Kidney (tissue), 14 donors: Measurements from ENCODE around the gene C9orf50. TPM values are rescaled to one million over a fixed set of nuclear protein-coding genes. Genes with fewer than 3 reads are reported as not detected.
"Not testable (repeated sequence)": the region's sequence is repeated elsewhere in the genome, so short reads cannot be mapped to it uniquely, and the experiment has no call there.

ENCODE experiments used
- DNase-seq, 5 donors: peaks; one replicate each; pipeline ENCODE4 v3.0.0-alpha.2; 2013 to 2020
- FAIRE-seq: peaks from 2 replicates; lab custom pipeline; 2012; peaks lifted over from hg19 to GRCh38; lab: Jason Lieb, UNC
- H3K27ac ChIP-seq, 2 donors: one replicate each; pipeline ENCODE4 v1.7.0; 2013; ENCODE audit warnings: low read depth in 2 of 2, low read length in 2 of 2, inconsistent platforms in 1 of 2
- H3K27me3 ChIP-seq: one replicate; pipeline ENCODE4 v1.7.1; 2013; ENCODE audit warnings: low read length, inconsistent platforms; ENCODE audit not compliant: control insufficient read depth, insufficient read depth
- H3K36me3 ChIP-seq, 3 donors: one replicate each; pipeline versions ENCODE4 v1.7.0 to v1.7.1; 2013; ENCODE audit warnings: low read length in 3 of 3, control low read depth in 1 of 3, inconsistent platforms in 1 of 3; ENCODE audit not compliant: insufficient read depth in 3 of 3, control insufficient read depth in 2 of 3
- H3K4me1 ChIP-seq, 3 donors: one replicate each; pipeline versions ENCODE4 v1.7.0 to v1.7.1; 2013; ENCODE audit warnings: low read length in 3 of 3, inconsistent platforms in 1 of 3, low read depth in 1 of 3; ENCODE audit not compliant: control insufficient read depth in 2 of 3, insufficient read depth in 2 of 3
- H3K4me3 ChIP-seq, 3 donors: one replicate each; pipeline versions ENCODE4 v1.7.0 to v1.8.1; 2013; ENCODE audit warnings: low read length in 3 of 3, control low read depth in 1 of 3, inconsistent platforms in 1 of 3
- H3K9ac ChIP-seq, 3 donors: one replicate each; pipeline versions ENCODE4 v1.7.0 to v1.7.1; 2013; ENCODE audit warnings: low read length in 3 of 3, control low read depth in 1 of 3, inconsistent platforms in 1 of 3
- H3K9me3 ChIP-seq, 3 donors: one replicate each; pipeline versions ENCODE4 v1.7.0 to v1.7.1; 2013; ENCODE audit warnings: low read length in 3 of 3, control low read depth in 1 of 3, inconsistent platforms in 1 of 3; ENCODE audit not compliant: control insufficient read depth in 2 of 3, insufficient read depth in 1 of 3
- intact Hi-C: fragments of 100-400 bp; cut with DNase I; formaldehyde crosslinking; loops from one replicate; pipeline ENCODE4 v1.11.1; 2022
- polyA plus RNA-seq: library from polyadenylated mRNA; stranded (reverse); fragments of 350-450 nt; fragmentation: Illumina TruSeq; extraction: RNeasy Lipid Tissue Mini Kit (QIAGEN cat#74804); gene quantifications from one replicate; pipeline ENCODE4 v1.2.3, GENCODE V29; 2014; ENCODE audit warnings: low read depth, low replicate concordance; ENCODE audit not compliant: insufficient read depth
- total RNA-seq: library from RNA; stranded (reverse); fragmentation: NEBNext Ultra II Directional; extraction: Animal tissue kit (Norgen Biotek cat#: 25700); gene quantifications from one replicate; pipeline ENCODE4 v1.2.1, GENCODE V29; 2021
- TF ChIP-seq, protein P1 (sequence below): IDR thresholded peaks from 3 replicates; pipeline ENCODE4 v1.5.1; 2012; ENCODE audit warnings: mild to moderate bottlenecking, moderate library complexity, borderline replicate concordance; ENCODE audit not compliant: insufficient read depth; ENCODE audit errors: extremely low read depth
- donor health status: control.
- donor health status: control.
- donor health status: control.
- donor health status: control.
- donor health status: control.
- donor health status: DM: yes; HTN: yes; CAD: no.
- donor health status: Normal renal cell carcinoma (clear cell type).

C9orf50 gene
- total and polyA plus RNA-seq, 2 donors from 2014 or later = 1.1 to 2.8 TPM

DNA sequence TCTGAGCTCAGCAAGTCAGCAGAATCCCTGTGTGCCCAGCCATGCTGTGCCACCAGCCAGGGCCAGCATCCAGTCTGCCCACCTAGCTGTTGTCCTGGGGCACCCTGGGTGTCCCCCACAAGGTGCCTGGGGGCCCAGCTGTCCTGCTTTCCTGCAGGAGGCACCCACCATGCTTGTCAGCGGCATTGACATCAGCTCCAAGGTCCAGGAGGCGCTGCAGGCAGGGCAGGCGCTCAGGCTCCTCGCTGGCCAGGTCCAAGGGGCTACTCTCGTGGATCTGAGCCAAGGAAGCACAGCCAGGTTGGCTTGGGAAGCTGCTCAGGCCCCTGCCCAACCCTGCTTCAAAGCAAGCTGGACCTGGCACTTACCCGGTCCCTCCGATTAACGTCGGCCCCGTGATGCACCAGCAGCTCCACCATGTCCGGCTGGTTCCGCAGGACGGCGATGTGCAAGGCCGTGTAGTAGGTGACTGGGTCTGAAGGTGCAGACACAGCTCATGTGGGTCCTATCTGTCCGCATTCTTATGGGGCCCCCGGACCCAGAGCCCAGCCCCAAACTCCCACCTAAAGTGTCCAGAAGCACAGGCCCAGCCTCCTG lies 18.2 kb upstream of the C9orf50 start:
- TF ChIP-seq, protein P1, sequence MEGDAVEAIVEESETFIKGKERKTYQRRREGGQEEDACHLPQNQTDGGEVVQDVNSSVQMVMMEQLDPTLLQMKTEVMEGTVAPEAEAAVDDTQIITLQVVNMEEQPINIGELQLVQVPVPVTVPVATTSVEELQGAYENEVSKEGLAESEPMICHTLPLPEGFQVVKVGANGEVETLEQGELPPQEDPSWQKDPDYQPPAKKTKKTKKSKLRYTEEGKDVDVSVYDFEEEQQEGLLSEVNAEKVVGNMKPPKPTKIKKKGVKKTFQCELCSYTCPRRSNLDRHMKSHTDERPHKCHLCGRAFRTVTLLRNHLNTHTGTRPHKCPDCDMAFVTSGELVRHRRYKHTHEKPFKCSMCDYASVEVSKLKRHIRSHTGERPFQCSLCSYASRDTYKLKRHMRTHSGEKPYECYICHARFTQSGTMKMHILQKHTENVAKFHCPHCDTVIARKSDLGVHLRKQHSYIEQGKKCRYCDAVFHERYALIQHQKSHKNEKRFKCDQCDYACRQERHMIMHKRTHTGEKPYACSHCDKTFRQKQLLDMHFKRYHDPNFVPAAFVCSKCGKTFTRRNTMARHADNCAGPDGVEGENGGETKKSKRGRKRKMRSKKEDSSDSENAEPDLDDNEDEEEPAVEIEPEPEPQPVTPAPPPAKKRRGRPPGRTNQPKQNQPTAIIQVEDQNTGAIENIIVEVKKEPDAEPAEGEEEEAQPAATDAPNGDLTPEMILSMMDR = no peak
- no peaks in the 10 kb centered on the region for H3K27me3 ChIP-seq
- no peaks in the 10 kb centered on the region for H3K9me3 ChIP-seq
- H3K9ac ChIP-seq = no peak overlapping the region
- DNase-seq = peak in 1 of 5 donors; percentile 73
- H3K36me3 ChIP-seq = peaks cover 0 to 42% (median 25%) of the 10 kb centered on the region in 3 donors
- no peak overlapping the region for H3K27ac ChIP-seq
- intact Hi-C loops = no loop called here
- H3K4me1 ChIP-seq = peaks cover 0 to 28% (median 8%) of the 10 kb centered on the region in 3 donors
- FAIRE-seq = no peak
- H3K4me3 ChIP-seq = no peak overlapping the region

DNA sequence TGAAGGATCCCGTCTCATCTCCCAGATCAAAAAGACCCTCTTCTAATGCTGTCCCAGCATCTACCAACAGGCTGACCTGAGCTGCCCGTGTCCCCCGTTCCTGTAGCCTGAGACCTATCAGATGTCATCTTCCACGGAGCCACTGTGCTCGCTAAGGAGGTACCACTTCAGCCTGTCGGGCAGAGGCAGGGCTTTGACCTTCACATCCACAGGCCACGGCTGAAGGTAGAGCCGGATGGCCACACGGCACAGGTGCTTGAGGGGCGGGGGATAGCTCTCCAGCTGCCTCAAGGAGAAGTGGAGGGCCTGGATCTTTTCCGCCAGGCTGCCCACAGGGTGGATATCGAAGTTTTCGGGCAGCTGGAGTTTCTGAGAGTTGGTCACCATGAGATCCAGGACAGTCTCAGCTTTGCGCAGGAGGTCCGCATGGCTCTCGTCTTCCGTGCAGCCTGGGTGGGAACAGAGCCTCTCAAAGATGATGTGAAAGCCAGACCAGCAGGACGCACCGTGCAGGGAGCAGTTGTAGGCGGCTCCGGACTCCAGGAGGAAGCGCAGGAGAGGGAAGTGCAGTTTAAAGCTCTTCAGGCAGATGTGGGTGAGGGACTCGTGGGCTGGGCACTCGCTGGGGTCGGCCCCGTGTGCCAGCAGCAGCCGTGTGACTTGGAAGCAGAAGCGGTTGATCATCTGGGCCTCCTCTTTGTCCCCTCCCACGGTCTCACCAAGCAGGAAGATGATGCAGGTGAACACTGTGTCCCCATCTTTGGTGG lies 17.0 kb upstream of the C9orf50 start:
- H3K27me3 ChIP-seq = no peaks in the 10 kb centered on the region
- TF ChIP-seq, protein P1 = no peak
- DNase-seq = no peak
- H3K27ac ChIP-seq = no peak overlapping the region
- H3K4me1 ChIP-seq = peaks cover 0 to 28% (median 8%) of the 10 kb centered on the region in 3 donors
- no peak overlapping the region for H3K4me3 ChIP-seq
- no peaks in the 10 kb centered on the region for H3K9me3 ChIP-seq
- intact Hi-C loops = no loop called here
- peaks cover 0 to 46% (median 32%) of the 10 kb centered on the region in 3 donors for H3K36me3 ChIP-seq
- FAIRE-seq = no peak
- H3K9ac ChIP-seq = no peak overlapping the region

DNA sequence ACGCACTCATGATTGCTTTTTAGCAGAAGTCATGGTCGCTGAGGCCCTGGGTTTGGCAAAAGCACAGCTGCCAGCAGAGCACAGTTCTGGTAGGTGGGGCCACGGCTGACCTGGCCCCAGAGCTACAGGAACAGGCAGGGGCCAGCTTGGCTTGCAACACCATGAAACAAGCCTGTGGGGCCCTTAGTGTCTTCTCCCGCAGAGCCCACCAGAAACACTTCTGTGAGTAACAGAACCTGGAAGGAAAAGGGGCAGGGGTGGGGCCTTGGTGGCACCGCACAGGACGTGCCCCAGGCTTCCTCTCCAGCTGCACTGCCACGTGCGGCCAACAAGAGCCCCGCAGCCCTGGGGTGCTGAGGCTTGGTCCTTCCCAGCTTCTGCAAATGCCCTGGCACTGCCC lies 16.2 kb upstream of the C9orf50 start:
- FAIRE-seq = no peak
- no peak overlapping the region for H3K27ac ChIP-seq
- no peaks in the 10 kb centered on the region for H3K27me3 ChIP-seq

DNA sequence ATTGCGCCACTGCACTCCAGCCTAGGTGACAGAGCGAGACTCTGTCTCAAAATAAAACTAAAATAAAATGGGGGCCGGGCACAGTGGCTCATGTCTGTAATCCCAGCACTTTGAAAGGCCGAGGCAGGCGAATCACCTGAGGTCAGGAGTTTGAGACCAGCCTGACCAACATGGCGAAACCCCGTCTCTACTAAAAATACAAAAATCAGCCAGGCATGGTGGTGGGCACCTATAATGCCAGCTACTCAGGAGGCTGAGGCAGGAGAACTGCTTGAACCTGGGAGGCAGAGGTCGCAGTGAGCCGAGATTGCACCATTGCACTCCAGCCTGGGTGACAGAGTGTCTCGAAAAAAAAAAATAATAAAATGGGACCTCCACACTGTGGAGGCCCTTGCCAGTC lies 15.4 kb upstream of the C9orf50 start:
- peaks cover 0 to 49% (median 37%) of the 10 kb centered on the region in 3 donors for H3K36me3 ChIP-seq
- intact Hi-C loops, H3K27me3 ChIP-seq, FAIRE-seq, H3K27ac ChIP-seq, H3K4me3 ChIP-seq, H3K9ac ChIP-seq, DNase-seq, H3K9me3 ChIP-seq: not testable (repeated sequence)
- H3K4me1 ChIP-seq = peaks cover 0 to 27% (median 8%) of the 10 kb centered on the region in 3 donors

More for the DNA sequence above, 16.2 kb upstream of the C9orf50 start:
- TF ChIP-seq, protein P1 = no peak
- no peak for DNase-seq
- no peak overlapping the region for H3K9ac ChIP-seq
- peaks cover 0 to 25% (median 8%) of the 10 kb centered on the region in 3 donors for H3K4me1 ChIP-seq
- no peaks in the 10 kb centered on the region for H3K9me3 ChIP-seq
- H3K4me3 ChIP-seq = no peak overlapping the region
- peaks cover 0 to 49% (median 35%) of the 10 kb centered on the region in 3 donors for H3K36me3 ChIP-seq
- intact Hi-C loops = no loop called here
